Vagina (tissue), 2 donors: ENCODE results near the gene TMEM121B. TPM values are rescaled to one million over a fixed set of nuclear protein-coding genes. Genes with fewer than 3 reads are reported as not detected.

Source experiments
- DNase-seq, 2 donors: peaks; one replicate each; pipeline ENCODE4 v3.0.0-alpha.2; 2017; ENCODE audit errors: extremely low spot score in 2 of 2
- H3K27ac ChIP-seq: fragments of 200-600 bp; sonication (generic); one replicate; pipeline ENCODE4 v1.5.1; 2019
- H3K27me3 ChIP-seq: fragments of 200-600 bp; sonication (generic); one replicate; pipeline ENCODE4 v1.5.1; 2019
- H3K36me3 ChIP-seq, 2 donors: fragments of 200-600 bp; sonication (generic); one replicate each; pipeline ENCODE4 v1.5.1; 2017 to 2019
- H3K4me1 ChIP-seq: fragments of 200-600 bp; sonication (generic); one replicate; pipeline ENCODE4 v1.5.1; 2019
- H3K4me3 ChIP-seq, 2 donors: fragments of 200-600 bp; sonication (generic); 1 replicate in 1 of 2; 2 replicates in 1 of 2; pipeline ENCODE4 v1.5.1; 2016 to 2019
- H3K9me3 ChIP-seq: fragments of 200-600 bp; sonication (generic); one replicate; pipeline ENCODE4 v1.5.1; 2019
- POLR2A ChIP-seq, 2 donors: fragments of 450-650 bp; IDR thresholded peaks; one replicate each; pipeline ENCODE4 v1.6.1; 2017; ENCODE audit warnings: antibody characterized with exemption in 2 of 2, mild to moderate bottlenecking in 2 of 2, moderate library complexity in 2 of 2
- POLR2AphosphoS5 ChIP-seq, 2 donors: sonication (generic); formaldehyde crosslinking; IDR thresholded peaks; one replicate each; pipeline ENCODE4 v1.9.0; 2017; ENCODE audit warnings: antibody characterized with exemption in 2 of 2, mild to moderate bottlenecking in 2 of 2, low read depth in 1 of 2; ENCODE audit not compliant: insufficient read depth in 1 of 2
- intact Hi-C: fragments of 100-400 bp; cut with DNase I; formaldehyde crosslinking; loops from one replicate; pipeline ENCODE4 v1.15.1; 2023
- total RNA-seq: library from RNA; depleted of rRNA; stranded (reverse); fragments of >200 nt; gene quantifications from one replicate; pipeline ENCODE4 v1.2.3, GENCODE V29; 2016
- TF ChIP-seq, protein P1 (sequence below), 3 experiments: fragments of 450-650 bp in 2 of 3; fragments of 200-600 bp in 1 of 3; sonication (generic) in 1 of 3; IDR thresholded peaks; one replicate each; pipeline ENCODE4 v1.5.1; 2017 to 2019; ENCODE audit warnings: antibody characterized with exemption in 3 of 3, mild to moderate bottlenecking in 2 of 3, moderate library complexity in 2 of 3

TMEM121B gene
- total RNA-seq, 1 donor from 2014 or later, result not detected

DNA sequence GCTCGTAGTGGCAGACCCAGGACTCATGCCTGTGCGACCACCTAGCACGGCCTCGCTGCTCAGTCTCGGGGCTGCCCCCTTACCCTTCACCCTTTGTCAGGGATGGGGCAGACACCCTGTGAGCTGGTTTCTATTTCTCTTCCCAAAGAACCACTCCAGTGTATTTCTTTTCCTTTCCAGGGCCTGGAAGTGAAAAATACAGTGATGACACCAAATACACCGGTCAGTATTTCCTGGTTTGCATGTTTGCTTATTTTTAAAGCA, 13.7 kb downstream of the TMEM121B start:
- intact Hi-C loops, result no loop called here
- H3K4me1 ChIP-seq, result no peaks in the 10 kb centered on the region
- no peak overlapping the region for H3K4me3 ChIP-seq
- TF ChIP-seq, protein P1, sequence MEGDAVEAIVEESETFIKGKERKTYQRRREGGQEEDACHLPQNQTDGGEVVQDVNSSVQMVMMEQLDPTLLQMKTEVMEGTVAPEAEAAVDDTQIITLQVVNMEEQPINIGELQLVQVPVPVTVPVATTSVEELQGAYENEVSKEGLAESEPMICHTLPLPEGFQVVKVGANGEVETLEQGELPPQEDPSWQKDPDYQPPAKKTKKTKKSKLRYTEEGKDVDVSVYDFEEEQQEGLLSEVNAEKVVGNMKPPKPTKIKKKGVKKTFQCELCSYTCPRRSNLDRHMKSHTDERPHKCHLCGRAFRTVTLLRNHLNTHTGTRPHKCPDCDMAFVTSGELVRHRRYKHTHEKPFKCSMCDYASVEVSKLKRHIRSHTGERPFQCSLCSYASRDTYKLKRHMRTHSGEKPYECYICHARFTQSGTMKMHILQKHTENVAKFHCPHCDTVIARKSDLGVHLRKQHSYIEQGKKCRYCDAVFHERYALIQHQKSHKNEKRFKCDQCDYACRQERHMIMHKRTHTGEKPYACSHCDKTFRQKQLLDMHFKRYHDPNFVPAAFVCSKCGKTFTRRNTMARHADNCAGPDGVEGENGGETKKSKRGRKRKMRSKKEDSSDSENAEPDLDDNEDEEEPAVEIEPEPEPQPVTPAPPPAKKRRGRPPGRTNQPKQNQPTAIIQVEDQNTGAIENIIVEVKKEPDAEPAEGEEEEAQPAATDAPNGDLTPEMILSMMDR (IDR thresholded peaks at IDR 0.05), result no peak
- no peak for TF ChIP-seq POLR2AphosphoS5 (IDR thresholded peaks at IDR 0.05; ENCODE audit: insufficient read depth in 1 of 2, low read depth in 1 of 2)
- H3K36me3 ChIP-seq, result peaks cover 0 to 59% of the 10 kb centered on the region in 2 donors
- DNase-seq, result no peak
- H3K9me3 ChIP-seq, result no peaks in the 10 kb centered on the region
- H3K27me3 ChIP-seq, result no peaks in the 10 kb centered on the region
- no peak overlapping the region for H3K27ac ChIP-seq

DNA sequence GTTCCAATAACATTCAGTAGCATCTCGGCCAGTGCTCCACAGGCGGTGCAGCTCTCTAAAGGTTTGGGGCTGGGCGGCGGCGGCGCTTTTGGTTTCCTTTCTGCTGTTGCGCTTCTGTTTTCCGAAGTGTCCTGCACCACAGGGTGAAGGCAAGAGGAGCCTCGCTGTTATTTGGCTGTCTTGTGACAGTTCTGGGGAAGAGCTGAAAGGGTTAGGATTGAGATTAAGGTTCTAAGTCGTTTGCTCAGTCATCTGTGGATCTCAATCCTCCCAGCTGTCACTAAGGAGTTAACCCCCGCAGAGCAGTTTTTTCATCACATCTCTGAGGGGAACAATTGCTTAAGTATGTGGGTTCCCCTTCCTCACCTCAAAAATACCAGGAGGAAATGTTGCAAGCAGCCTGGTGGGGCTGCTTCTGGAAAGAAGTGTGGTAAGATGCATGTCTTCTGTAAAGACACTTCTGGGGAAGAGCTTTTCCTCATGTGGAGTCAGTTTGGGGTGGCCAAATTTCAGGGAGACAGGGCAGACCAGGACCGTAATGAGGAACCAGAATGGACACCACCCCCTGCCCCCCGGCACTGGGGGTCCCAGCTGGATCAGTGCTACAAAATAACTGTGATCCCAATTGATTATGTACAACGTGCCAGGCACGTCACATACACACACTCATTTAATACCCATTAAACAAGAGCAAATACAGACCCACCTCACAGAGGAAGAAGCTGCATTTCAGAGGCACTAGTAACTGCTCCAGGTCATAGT, 14.2 kb downstream of the TMEM121B start:
- no peaks in the 10 kb centered on the region for H3K4me1 ChIP-seq
- no peaks in the 10 kb centered on the region for H3K9me3 ChIP-seq
- no peak overlapping the region for H3K27ac ChIP-seq
- no peaks in the 10 kb centered on the region for H3K27me3 ChIP-seq
- intact Hi-C loops, result no loop called here
- TF ChIP-seq POLR2AphosphoS5 (IDR thresholded peaks at IDR 0.05; ENCODE audit: insufficient read depth in 1 of 2, low read depth in 1 of 2), result no peak
- TF ChIP-seq, protein P1 (IDR thresholded peaks at IDR 0.05), result no peak
- TF ChIP-seq POLR2A (IDR thresholded peaks at IDR 0.05), result no peak
- H3K4me3 ChIP-seq, result no peak overlapping the region
- DNase-seq, result no peak
- H3K36me3 ChIP-seq, result peaks cover 0 to 64% of the 10 kb centered on the region in 2 donors

DNA sequence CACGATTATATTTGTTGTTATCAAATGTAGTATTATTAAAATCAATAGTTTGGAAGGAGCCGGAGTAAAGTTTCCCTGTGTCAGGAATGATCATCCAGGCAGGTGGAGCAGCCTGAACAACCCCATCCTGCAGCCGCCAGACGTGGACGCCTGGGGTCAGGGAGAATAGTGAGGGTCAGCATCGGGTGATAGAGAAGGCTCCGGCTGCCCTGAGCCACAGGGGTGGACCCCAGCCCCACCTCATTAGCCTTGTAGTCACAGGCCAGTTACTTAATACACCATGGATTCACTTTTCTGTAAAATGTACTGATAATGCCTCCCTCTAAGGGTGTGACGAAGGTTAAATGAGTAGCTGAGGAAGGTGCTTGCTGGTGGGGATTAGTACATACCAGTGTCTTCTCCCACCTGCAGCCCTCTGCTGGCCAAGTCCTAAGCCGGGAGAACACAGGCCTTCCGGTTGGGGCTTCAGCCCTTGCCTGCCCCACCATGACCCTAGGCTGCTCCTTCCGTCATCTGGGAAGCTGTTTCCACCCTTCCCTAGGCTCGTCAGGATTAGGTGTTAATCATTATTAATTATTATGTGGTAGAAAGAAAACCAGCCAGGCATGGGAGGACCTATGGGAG, 14.9 kb downstream of the TMEM121B start:
- no peak for DNase-seq
- intact Hi-C loops, result no loop called here
- H3K36me3 ChIP-seq, result peaks cover 0 to 70% of the 10 kb centered on the region in 2 donors
- H3K4me3 ChIP-seq, result no peak overlapping the region
- TF ChIP-seq POLR2AphosphoS5 (IDR thresholded peaks at IDR 0.05; ENCODE audit: insufficient read depth in 1 of 2, low read depth in 1 of 2), result no peak
- TF ChIP-seq, protein P1 (IDR thresholded peaks at IDR 0.05), result no peak
- H3K27me3 ChIP-seq, result no peaks in the 10 kb centered on the region
- H3K27ac ChIP-seq, result no peak overlapping the region
- H3K4me1 ChIP-seq, result no peaks in the 10 kb centered on the region
- no peaks in the 10 kb centered on the region for H3K9me3 ChIP-seq

DNA sequence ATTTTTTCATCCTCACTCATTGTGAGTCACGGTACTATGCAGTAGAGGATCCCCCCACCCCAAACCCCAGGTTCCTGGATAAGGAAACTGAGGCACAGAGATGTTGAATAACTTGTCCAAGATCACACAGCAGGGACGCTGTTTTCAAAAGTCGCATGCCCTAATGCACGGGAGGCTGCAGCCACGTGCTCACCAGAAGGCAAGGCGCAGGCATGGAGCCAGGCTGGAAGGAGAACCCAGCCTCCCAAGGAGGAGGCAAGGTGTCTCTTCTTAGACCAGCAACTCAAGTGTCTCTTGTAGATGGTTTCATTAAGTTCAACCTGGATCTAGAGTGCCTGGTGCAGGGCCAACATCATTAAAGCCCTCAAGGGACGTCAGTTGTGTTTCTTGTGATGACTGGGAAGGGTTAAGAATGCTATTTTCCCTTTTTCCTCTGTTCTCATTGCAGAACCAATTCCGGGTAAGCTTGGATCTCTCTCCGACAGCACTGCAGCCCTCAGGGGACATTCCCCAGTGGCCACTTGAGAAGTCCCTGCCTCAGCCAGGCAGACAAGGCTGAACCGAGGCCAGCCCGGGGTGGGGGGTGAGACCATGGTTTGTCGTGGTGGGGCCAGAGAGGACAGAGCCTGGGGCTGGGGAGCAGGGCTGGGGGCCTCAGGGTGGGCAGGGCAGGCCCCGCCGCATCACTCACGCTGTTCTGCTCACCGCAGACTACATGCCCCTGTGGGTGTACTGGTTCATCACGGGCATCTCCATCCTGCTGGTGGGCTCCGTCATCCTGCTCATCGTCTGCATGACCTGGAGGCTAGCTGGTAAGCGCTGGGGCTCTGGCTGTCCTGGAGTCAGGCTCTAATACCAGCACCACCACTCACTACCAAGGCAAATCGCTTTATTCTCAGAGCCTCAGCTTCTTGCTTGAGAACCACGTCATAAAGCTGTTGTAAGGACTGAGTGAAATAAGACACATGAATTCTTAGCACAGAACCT, 15.7 kb downstream of the TMEM121B start:
- H3K27ac ChIP-seq, result no peak overlapping the region
- TF ChIP-seq POLR2A (IDR thresholded peaks at IDR 0.05) (no peak), POLR2AphosphoS5 (IDR thresholded peaks at IDR 0.05; ENCODE audit: insufficient read depth in 1 of 2, low read depth in 1 of 2) (no peak)
- TF ChIP-seq, protein P1 (IDR thresholded peaks at IDR 0.05), result no peak
- intact Hi-C loops, result no loop called here
- no peaks in the 10 kb centered on the region for H3K27me3 ChIP-seq
- no peak overlapping the region for H3K4me3 ChIP-seq
- no peaks in the 10 kb centered on the region for H3K4me1 ChIP-seq
- H3K36me3 ChIP-seq, result peaks cover 0 to 78% of the 10 kb centered on the region in 2 donors
- no peaks in the 10 kb centered on the region for H3K9me3 ChIP-seq
- no peak for DNase-seq
